Muscle of back (tissue), 11 donors: Measurements from ENCODE around the gene SS18L1. TPM values are rescaled to one million over a fixed set of nuclear protein-coding genes. Genes with fewer than 3 reads are reported as not detected.

Source experiments
- DNase-seq, 3 donors: peaks; one replicate each; pipeline versions ENCODE4 v3.0.0 to v3.0.0-alpha.2; 2013
- polyA plus RNA-seq, 10 donors: library from polyadenylated mRNA; unstranded; fragments of 120-200 nt; gene quantifications; one replicate each; pipeline ENCODE4 v1.2.1, GENCODE V29; 2013; ENCODE audit not compliant: insufficient read length in 10 of 10

SS18L1 gene
- polyA plus RNA-seq, 10 donors = 10.4 to 20.4 (median 15.2) TPM

DNA sequence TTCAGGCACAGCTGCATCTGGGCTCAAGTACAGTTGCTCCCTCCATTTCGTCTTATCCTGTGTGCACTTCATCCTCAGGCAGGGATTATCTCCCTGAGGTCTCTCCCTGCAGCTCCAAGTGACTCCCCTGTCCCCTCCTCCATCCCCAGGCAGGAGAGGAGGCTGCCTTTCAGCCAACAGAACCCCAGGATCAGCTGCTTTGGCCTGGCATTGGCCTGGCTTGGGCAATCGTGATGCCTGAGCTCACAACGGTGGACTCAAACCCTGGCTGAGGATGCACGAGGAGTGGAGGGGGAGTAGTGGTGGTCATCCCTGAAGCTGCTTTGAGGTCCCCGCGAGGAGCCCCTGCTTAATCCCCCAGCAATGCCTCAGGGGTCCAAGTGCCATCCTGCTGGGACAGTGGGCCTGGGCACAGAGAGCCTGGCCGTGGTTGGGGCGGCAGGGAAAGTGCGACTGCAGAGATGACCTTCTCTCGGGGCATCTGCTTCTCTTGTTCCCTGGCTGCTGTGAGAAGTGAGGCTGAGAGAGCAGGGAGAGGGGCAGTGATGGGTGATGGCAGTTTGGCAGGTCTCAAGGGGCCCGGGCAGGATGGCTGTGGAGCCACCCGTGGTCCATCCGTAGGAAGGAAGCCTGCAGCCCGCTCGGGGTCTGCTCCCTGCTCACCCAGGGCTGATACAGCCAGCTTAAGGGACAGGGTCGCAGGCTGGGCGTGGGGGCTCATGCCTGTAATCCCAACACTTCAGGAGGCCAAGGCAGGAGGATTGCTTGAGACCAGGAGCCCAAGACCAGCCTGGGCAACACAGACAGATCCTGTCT, 82.5 kb downstream of the SS18L1 start:
- DNase-seq = no peak

DNA sequence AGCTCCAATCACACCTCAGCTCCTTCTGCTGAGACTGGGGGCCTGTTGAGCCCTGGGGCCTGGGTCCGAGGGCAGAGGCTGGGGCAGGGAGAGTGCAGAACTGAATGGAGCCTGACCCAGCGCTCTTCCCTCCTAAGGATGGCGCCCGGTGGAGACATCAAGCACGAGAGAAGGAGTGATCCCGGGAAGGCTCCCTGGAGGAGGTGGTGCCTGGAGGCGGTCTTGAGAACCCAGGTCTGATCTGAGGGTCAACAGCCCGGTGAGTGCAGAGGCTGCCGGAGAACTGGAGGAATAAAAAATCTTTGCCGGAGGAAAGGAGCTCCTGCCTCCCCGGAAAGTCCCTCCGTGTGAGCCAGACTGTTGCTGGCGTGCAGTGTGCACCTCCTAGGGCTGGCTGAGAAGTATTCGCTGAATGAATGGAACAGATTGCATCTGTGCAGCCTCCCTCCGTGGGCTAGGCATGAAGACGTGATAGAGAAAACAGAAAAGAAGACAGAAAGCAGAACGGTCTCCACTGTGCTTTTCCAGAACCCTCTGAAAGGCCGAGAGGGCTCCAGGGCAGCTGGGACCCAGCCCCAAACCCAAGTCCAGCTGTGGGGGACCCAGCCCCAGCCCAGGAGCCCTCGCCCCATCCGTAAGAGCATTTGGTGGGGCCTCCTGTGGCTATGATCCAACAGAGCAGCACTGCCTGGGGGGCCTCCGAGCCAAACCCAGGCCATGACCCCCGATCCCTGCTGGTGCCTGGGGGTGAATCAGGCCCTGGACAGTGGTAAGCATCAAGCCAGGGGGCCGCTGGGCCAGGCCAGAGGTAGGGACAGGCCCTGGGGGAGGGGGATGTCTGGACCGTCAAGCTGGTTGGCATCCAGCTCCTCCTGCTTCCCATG, 83.4 kb downstream of the SS18L1 start:
- DNase-seq = no peak

DNA sequence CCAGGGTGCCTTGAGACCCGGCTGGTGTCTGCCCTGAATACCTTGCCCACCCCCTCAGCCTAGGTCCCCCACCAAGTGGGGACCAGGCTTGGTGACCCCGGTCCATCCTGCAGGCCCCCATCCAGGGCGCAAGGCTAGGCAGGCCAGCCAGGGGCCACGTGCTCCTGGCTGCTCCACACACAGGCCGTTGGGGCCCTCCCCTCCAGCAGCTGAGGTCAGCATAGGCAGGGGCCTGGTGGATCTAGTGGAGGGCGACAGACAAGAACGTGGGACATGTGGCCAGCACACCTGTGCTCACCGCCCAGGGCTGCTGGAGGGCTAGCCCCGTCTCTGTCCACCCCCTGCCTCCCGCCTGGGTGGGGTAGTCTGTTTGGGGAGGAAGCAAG, 84.0 kb downstream of the SS18L1 start:
- DNase-seq = no peak

DNA sequence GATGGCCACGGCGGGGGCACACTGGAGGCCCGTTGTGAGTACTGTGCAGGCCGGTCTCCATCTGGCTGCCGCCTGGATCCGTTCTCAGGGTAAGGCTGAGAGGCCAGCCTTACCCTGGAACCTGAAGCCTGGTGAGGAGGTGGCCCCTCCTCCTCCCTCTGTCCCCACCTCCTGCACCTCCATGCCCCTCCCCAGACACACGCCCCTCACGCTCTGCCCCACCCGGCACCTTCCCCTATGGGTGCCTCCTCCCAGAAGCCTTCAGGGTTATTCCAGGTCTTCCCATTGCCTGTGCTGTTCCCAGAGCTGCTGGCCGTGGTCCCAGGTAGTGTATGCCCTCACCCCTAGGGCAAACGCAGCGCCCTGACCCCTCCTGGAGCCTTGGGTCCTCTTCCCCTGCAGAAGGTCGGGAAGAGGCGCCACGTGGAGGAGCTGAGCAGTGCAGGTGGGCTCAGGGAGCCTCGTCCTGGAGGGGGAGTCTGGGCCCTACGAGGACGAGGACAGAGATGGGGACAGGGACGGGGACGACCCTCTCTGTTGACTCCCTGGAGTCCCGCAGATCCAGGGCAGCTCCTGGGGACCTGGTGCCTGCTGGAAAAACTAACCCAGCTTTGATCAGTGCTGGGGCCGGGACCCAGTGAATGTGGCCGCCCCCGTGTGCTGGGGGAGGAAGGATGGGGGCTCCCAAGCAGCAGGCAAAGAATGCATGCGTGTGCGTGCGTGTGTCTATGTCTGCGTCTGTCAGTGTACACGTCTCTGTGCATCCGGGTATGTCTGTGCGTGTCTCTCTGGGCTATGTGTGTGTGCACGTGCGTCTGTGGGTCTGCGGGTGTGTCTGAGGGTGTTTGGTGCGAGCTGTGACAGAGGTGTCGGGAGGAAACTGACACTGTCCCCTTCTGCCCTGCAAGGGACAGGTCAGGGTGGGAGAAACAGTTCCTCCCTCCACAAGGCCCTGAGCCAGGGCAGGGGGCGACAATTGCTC, 84.7 kb downstream of the SS18L1 start:
- no peak for DNase-seq

DNA sequence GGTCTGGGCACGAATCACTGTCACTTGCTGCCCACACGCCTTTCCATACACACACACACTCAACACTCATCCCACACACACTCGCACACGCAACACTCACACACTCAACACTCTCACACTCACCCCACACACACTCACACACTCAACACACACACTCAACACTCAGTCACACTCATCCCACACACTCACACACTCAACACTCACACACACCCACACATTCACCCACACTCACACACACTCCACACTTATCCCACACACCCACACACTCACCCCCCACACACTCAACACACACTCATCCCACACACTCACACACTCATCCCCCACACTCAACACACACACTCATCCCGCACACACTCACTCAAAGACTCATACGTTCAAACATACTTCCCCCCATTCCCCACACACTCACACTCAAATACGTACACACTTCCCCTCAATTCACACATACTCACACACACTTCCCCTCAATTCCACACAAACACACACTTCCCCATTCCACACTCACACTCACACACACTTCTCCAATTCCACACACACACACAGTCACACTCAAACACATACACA, 85.5 kb downstream of the SS18L1 start:
- no peak for DNase-seq

DNA sequence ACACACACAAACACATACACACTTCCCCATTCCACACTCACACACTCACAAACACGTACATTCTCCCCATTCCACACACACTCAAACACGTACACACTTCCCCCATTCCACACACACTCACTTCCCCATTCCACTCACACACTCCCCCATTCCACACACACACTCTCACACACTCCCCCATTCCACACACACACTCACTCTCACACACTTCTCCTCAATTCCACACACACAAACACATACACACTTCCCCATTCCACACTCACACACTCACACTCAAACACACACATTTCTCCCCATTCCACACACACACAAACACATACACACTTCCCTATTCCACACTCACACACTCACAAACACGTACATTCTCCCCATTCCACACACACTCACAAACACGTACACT, 86.1 kb downstream of the SS18L1 start:
- no peak for DNase-seq

DNA sequence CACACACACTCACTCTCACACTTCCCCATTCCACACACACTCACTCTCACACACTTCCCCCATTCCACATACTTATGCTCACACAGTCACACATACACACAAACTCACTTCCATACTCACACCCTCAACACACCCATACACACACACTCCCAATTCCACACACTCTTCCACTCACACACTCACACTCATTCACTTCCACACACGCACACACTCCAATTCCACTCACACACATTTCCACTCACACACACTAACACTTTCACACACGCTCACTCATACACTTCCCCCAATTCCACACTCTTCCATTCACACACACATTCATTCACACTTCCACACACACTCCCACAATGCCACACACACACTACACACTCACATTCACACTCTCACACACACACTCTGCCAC, 86.7 kb downstream of the SS18L1 start:
- DNase-seq = no peak

DNA sequence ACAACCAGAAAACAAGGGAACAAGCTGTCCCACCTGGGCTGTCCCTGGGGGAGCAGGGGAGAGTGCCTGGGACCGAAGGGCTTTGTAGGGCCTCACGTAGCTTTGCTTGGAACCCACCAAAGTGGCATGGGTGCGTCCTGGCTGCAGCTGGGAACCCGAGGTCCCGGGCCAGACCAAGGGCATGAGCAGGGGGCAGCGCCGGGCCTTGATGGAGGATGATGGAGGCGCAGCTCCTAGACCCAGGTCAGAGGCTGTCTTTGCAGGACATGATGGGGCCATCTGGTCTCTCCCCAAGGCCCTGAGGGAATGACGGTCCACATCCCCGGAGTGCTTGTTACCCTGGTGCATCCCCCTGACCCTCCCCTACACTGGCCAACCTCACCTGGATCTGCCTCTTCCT, 87.1 kb downstream of the SS18L1 start:
- DNase-seq = no peak

DNA sequence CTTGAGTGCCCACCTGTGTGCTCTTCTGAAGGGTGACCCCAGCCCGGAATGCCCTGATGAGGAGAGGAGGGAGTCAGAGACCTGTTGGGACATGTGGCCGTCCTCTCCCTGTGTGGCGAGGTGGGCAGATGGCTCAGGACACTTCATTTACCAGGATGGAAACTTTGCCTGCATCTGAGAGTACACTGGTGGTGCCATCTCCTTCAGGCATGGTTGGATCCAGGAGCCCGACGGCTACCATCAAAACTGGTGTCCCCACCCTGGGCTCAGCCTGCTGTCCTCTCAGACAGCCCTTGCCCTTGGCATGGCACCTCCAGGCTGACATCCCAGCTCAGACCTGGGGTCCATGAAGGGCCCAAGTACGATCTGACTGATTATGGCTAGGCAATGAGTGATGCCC, 87.7 kb downstream of the SS18L1 start:
- no peak for DNase-seq

Other genes with a start within 250 kb of the SS18L1 start
- 10 to 100 TPM in 9 of 10 donors, 1 to 10 TPM in 1; 9.9 to 17.1 (median 13.4) TPM for gene TAF4, start 77.9 kb upstream of the SS18L1 start, polyA plus RNA-seq
- gene LSM14B, start 21.3 kb upstream of the SS18L1 start, polyA plus RNA-seq = 10 to 100 TPM; 60.9 to 93.3 (median 79.6) TPM
- gene PSMA7, start 375 bp upstream of the SS18L1 start, polyA plus RNA-seq = 100 to 1,000 TPM; 141 to 179 (median 146) TPM
- 10 to 100 TPM; 18.3 to 28.3 (median 24.7) TPM for gene MTG2, start 39.3 kb downstream of the SS18L1 start, polyA plus RNA-seq
- 1 to 10 TPM in 3 of 10 donors, under 1 TPM in 6, not detected in 1; 0.32 to 2.2 (median 0.91) TPM for gene HRH3, start 76.5 kb downstream of the SS18L1 start, polyA plus RNA-seq
- 10 to 100 TPM; 23.0 to 35.6 (median 27.3) TPM for gene OSBPL2, start 94.8 kb downstream of the SS18L1 start, polyA plus RNA-seq
- gene ADRM1, start 159.2 kb downstream of the SS18L1 start, polyA plus RNA-seq = 10 to 100 TPM; 42.4 to 60.8 (median 50.8) TPM
- 10 to 100 TPM; 38.4 to 86.0 (median 57.8) TPM for gene LAMA5, start 223.5 kb downstream of the SS18L1 start, polyA plus RNA-seq
- 1,000 to 10,000 TPM in 6 of 10 donors, 100 to 1,000 TPM in 4; 962 to 1,509 (median 1,097) TPM for gene RPS21, start 243.3 kb downstream of the SS18L1 start, polyA plus RNA-seq